OCI-LY1 (cell line): ENCODE measurements around the gene DZIP1L.
A peak's percentile ranks its signal among the peaks of the same experiment; 100 is the strongest.

Source experiments
- H2AFZ ChIP-seq: fragments of 200-600 bp; sonication (generic), shearing (Covaris generic); 2 replicates; pipeline ENCODE4 v1.6.0; 2014; ENCODE audit warnings: antibody characterized with exemption, mild to moderate bottlenecking, low read length
- H3F3A ChIP-seq: fragments of 200-600 bp; sonication (generic), shearing (Covaris generic); 2 replicates; pipeline ENCODE4 v1.6.0; 2014; ENCODE audit warnings: mild to moderate bottlenecking, antibody characterized with exemption, low read length, moderate library complexity; ENCODE audit not compliant: insufficient read depth
- H3K27ac ChIP-seq: fragments of 200-600 bp; sonication (generic); 2 replicates; pipeline ENCODE4 v1.5.1; 2014; ENCODE audit warnings: low read length, mixed run types, mild to moderate bottlenecking, low read depth; ENCODE audit not compliant: poor library complexity, severe bottlenecking
- H3K27me3 ChIP-seq: fragments of 200-600 bp; sonication (generic); 2 replicates; pipeline ENCODE4 v1.6.0; 2014; ENCODE audit warnings: antibody characterized with exemption, mild to moderate bottlenecking, low read length, moderate library complexity; ENCODE audit not compliant: insufficient read depth
- H3K36me3 ChIP-seq: fragments of 200-600 bp; sonication (generic); 2 replicates; pipeline ENCODE4 v1.6.1; 2014; ENCODE audit warnings: mild to moderate bottlenecking, antibody characterized with exemption, low read length, moderate library complexity, mixed read lengths; ENCODE audit not compliant: insufficient read depth
- H3K4me1 ChIP-seq: fragments of 200-600 bp; sonication (generic); 2 replicates; pipeline ENCODE4 v1.5.1; 2014; ENCODE audit warnings: mild to moderate bottlenecking, low read length, moderate library complexity; ENCODE audit not compliant: insufficient read depth, severe bottlenecking
- H3K4me2 ChIP-seq: fragments of 200-600 bp; sonication (generic), shearing (Covaris generic); 2 replicates; pipeline ENCODE4 v1.6.1; 2014; ENCODE audit warnings: low read length
- H3K4me3 ChIP-seq: fragments of 200-600 bp; sonication (generic); 2 replicates; pipeline ENCODE4 v1.5.1; 2014; ENCODE audit warnings: low read length, low read depth, mild to moderate bottlenecking, mixed read lengths; ENCODE audit not compliant: poor library complexity, severe bottlenecking
- H3K79me2 ChIP-seq: fragments of 200-600 bp; shearing (Covaris generic); 2 replicates; pipeline ENCODE4 v1.6.1; 2016; ENCODE audit warnings: mixed run types, low read length, mixed read lengths; ENCODE audit not compliant: insufficient read depth
- H3K9ac ChIP-seq: fragments of 200-600 bp; sonication (generic), shearing (Covaris generic); 2 replicates; pipeline ENCODE4 v1.6.1; 2014; ENCODE audit warnings: mild to moderate bottlenecking, low read length, mixed read lengths
- H3K9me2 ChIP-seq: fragments of 200-600 bp; sonication (generic), shearing (Covaris generic); 2 replicates; pipeline ENCODE4 v1.6.1; 2014; ENCODE audit warnings: low read depth, mild to moderate bottlenecking, low read length, mixed read lengths
- H3K9me3 ChIP-seq: fragments of 200-600 bp; shearing (Covaris generic); 2 replicates; pipeline ENCODE4 v1.6.1; 2014; ENCODE audit warnings: low read length, mixed read lengths
- H4K20me1 ChIP-seq: fragments of 200-600 bp; sonication (generic), shearing (Covaris generic); 2 replicates; pipeline ENCODE4 v1.6.0; 2016; ENCODE audit warnings: mild to moderate bottlenecking, low read length; ENCODE audit not compliant: insufficient read depth
- EZH2 ChIP-seq: fragments of 200-600 bp; sonication (generic), shearing (Covaris generic); IDR thresholded peaks from 2 replicates; pipeline ENCODE4 v1.8.0; 2017; ENCODE audit warnings: borderline replicate concordance, mixed run types, mild to moderate bottlenecking, antibody characterized with exemption, low read length, moderate library complexity, mixed read lengths
- TF ChIP-seq, protein P1 (sequence below): fragments of 200-600 bp; sonication (generic), shearing (Covaris generic); IDR thresholded peaks from 2 replicates; pipeline ENCODE4 v1.5.1; 2017; ENCODE audit warnings: mild to moderate bottlenecking, antibody characterized with exemption, low read length, moderate library complexity, mixed read lengths

The DZIP1L gene

DNA sequence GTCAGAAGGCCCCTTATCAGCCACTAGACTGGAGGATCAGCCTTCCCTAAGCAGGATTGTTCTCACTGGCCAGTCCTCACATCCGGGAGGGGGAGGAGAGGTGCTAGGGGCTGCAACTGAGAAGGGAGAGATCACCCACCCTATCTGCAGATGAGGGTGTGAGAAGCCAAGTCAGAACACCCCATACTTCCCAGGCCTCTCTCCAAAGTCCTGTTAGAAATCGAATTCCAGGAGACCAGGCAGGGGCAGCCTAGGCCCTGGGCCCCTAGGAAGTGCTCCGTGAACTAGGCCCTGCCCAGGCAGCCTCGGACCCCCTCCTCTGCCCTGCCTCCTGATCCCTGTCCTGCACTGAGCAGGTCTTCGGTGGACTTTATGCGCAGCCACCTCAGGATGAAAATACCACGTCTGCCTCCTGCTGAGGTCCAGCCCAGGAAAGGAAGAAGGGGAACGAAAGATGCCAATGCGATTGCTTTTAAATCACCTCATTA is 933 bp downstream of the DZIP1L start:
- TF ChIP-seq, protein P1, sequence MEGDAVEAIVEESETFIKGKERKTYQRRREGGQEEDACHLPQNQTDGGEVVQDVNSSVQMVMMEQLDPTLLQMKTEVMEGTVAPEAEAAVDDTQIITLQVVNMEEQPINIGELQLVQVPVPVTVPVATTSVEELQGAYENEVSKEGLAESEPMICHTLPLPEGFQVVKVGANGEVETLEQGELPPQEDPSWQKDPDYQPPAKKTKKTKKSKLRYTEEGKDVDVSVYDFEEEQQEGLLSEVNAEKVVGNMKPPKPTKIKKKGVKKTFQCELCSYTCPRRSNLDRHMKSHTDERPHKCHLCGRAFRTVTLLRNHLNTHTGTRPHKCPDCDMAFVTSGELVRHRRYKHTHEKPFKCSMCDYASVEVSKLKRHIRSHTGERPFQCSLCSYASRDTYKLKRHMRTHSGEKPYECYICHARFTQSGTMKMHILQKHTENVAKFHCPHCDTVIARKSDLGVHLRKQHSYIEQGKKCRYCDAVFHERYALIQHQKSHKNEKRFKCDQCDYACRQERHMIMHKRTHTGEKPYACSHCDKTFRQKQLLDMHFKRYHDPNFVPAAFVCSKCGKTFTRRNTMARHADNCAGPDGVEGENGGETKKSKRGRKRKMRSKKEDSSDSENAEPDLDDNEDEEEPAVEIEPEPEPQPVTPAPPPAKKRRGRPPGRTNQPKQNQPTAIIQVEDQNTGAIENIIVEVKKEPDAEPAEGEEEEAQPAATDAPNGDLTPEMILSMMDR: no peak
- Histone ChIP-seq H3K79me2 (no peaks in the 10 kb centered on the region), H3K27ac (no peak overlapping the region), H3K4me3 (peak overlapping the region; percentile 54), H3K9me3 (no peaks in the 10 kb centered on the region), H3K27me3 (peaks cover 4% of the 10 kb centered on the region), H3K36me3 (no peaks in the 10 kb centered on the region), H3F3A (no peaks in the 10 kb centered on the region), H3K9me2 (no peaks in the 10 kb centered on the region), H3K4me2 (peak overlapping the region; percentile 65), H4K20me1 (no peaks in the 10 kb centered on the region), H3K9ac (no peak overlapping the region), H2AFZ (no peak overlapping the region), H3K4me1 (peaks cover 11% of the 10 kb centered on the region)

DNA sequence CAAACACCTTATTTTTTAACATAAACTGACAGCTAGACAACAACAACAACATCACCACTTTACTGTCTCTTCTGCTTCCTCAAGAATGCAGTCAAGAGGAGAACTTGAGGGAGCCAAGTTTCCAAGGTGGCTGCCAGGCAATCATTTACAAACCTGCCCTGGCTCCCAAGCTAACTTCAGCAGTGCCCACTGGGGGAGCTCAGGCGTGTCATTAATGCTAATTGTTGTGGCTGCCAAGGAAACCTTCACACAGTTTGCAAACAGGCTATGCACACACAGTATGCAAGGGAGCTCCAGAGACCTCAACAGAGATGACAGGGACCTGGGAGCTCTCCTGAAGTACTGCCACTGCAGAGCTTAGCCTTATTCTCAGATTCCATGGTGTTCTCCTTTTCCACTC is 2.1 kb downstream of the DZIP1L start:
- Histone ChIP-seq H3K4me2 (no peak overlapping the region), H3K9me2 (no peaks in the 10 kb centered on the region), H3K27me3 (peaks cover 4% of the 10 kb centered on the region), H3K27ac (no peak overlapping the region), H3K9ac (no peak overlapping the region), H3K4me3 (no peak overlapping the region), H3K36me3 (no peaks in the 10 kb centered on the region), H3K4me1 (peaks cover 11% of the 10 kb centered on the region), H2AFZ (no peak overlapping the region), H3K79me2 (no peaks in the 10 kb centered on the region), H3K9me3 (no peaks in the 10 kb centered on the region), H4K20me1 (no peaks in the 10 kb centered on the region), H3F3A (no peaks in the 10 kb centered on the region)
- TF ChIP-seq EZH2: no peak
- TF ChIP-seq, protein P1: no peak

DNA sequence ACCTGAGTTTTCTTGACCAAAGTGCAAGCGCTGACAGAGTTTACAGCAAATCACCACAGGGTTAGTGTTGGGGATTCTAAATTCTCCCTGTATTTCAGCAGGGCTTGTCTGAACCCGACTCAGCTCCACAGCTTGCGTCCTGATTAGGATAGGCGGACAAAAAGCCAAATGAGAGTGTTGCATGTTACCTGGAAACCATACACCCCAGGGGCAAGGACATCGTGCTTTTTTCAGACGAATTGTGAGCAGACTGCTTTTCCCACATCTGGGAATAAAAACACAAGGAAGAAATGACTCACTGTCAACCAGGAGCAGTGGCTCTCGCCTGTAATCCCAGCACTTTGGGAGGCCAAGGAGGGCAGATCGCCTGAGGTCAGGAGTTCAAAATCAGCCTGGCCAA is 3.0 kb downstream of the DZIP1L start:
- Histone ChIP-seq H2AFZ (no peak overlapping the region), H3F3A (no peaks in the 10 kb centered on the region), H3K9me2 (no peaks in the 10 kb centered on the region), H4K20me1 (no peaks in the 10 kb centered on the region), H3K4me2 (no peak overlapping the region), H3K79me2 (no peaks in the 10 kb centered on the region), H3K9ac (no peak overlapping the region), H3K27ac (no peak overlapping the region), H3K4me1 (peaks cover 11% of the 10 kb centered on the region), H3K9me3 (no peaks in the 10 kb centered on the region), H3K36me3 (no peaks in the 10 kb centered on the region), H3K27me3 (peaks cover 4% of the 10 kb centered on the region), H3K4me3 (no peak overlapping the region)
- TF ChIP-seq, protein P1: no peak
- no peak for TF ChIP-seq EZH2
